MG63 (cell line): ENCODE measurements around the gene SRM. TPM values are rescaled to one million over a fixed set of nuclear protein-coding genes. Genes with fewer than 3 reads are reported as not detected.
"Not testable (repeated sequence)": the region's sequence is repeated elsewhere in the genome, so short reads cannot be mapped to it uniquely, and the experiment has no call there.

Source experiments
- DNase-seq: peaks from one replicate; pipeline ENCODE4 v3.0.0-alpha.2; 2020
- H3K27me3 ChIP-seq: fragments of 250-450 bp; sonication (Bioruptor Pico); 2 replicates; pipeline ENCODE4 v1.5.1; 2020; ENCODE audit warnings: mild to moderate bottlenecking, moderate library complexity
- H3K36me3 ChIP-seq: fragments of 250-450 bp; sonication (Bioruptor Pico); 2 replicates; pipeline ENCODE4 v1.5.1; 2020; ENCODE audit warnings: mild to moderate bottlenecking, moderate library complexity
- H3K4me3 ChIP-seq: fragments of 250-450 bp; sonication (Bioruptor Pico); 2 replicates; pipeline ENCODE4 v1.5.1; 2020; ENCODE audit warnings: mild to moderate bottlenecking, moderate library complexity
- H3K9me3 ChIP-seq: fragments of 250-450 bp; sonication (Bioruptor Pico); 2 replicates; pipeline ENCODE4 v1.5.1; 2020; ENCODE audit warnings: mild to moderate bottlenecking, moderate library complexity
- total RNA-seq: library from RNA; depleted of rRNA; stranded (reverse); fragments of >200 nt; shearing (Covaris generic); gene quantifications from 2 replicates; pipeline ENCODE4 v1.2.3, GENCODE V29; 2014; ENCODE audit warnings: low replicate concordance

Gene SRM
- total RNA-seq, 1 experiment from 2014 or later, result 39.3 TPM

DNA sequence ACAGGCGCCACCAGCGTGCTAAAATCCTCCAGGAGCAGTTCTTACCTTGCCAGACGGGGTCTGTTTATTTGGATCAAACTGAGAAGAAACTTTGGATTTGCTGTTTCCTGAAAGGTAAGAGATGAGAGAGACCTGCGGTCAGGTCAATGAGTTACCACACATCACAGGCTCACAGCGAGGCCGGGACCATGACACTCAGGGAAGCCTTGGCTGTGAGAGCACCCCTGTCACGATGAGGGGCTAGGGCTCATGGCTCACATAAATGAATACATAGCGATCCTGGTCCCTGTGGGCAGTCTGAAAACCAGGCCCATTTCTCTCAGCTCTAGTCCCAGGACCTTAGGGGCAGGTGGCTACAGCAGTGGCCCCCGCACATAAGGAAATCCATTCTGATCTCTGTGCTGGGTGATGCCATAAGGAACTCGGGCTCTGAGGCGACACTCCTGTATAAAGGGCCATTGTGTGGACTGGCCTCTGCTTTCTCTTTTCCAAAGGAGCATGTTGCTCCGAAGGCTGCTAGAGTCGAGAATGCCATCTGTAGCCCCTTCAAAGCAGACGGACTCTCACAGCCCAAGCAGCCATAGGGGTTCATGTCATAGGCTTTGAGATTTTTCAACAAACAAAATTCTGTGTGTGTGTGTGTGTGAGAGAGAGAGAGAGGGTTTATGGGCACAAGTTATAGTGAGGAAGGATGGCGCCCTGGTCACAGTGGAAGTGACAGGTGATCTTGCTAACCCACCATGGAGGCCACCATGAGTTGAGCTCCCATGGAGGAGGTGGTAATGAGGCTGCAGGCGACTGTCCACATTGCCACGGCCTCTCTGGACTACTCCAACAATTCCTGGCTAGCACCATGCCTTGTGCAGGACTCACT is 9.0 kb upstream of the SRM start:
- no peak for DNase-seq
- Histone ChIP-seq H3K4me3 (no peak overlapping the region), H3K27me3 (no peaks in the 10 kb centered on the region), H3K36me3 (peaks cover 72% of the 10 kb centered on the region), H3K9me3 (no peaks in the 10 kb centered on the region)

DNA sequence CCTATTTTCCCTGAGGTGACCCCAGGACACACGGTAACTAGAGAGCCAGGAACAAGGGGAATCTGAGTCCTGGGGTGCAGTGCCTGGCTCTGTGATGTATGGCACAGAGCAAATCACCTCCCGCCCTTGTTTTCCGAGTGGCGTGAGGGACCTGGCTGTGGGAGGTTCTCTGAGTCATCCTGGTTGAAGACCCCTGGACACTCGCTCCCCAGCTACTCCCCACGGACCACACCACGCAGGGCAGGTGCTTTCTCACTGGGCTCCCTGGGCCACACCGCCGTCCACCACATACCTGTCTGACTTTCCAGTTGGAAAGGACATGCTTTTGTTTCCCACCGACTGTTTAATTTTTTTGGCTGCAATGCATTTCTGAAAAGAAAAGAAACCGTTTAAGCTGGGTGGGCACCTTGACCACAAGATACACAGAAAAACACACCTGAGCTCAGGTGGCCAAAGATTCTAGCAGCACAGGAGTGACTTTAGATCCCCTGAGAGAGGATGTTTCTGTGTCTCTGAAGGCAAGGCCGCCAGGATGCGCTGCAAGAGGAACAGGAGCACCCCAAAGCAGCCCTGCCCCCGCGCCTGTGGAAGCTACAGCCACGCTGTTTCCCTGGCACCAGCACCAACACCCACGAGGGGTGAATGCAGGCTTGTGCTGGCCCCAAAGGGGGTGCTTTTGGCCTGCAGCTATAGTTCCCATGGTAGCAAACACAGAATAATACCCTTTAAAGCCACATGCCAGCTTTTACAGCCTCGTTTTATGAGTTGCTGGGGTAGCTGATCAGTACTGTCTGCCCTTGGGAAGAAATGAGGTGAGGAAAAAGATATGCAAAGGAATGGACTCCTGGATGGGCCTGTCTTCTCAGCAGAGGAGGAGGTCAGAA is 8.1 kb upstream of the SRM start:
- peaks cover 73% of the 10 kb centered on the region for H3K36me3 ChIP-seq

DNA sequence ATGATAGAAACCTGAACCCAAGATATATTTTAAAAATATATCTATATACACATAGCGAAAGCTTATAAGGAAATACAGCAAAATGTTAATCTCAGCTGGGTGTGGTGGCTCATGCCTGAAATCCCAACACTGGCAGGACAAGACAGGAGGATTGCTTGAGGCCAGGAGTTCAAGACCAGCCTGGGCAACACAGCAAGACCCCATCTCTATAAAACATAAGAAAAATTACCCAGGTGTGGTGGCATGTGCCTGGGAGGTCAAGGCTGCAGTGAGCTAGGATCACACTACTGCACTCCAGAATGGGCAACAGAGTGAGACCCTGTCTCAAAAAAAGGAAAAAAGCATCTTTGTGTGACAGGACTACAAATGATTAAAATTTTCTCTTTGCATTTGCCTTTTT is 6.0 kb upstream of the SRM start:
- H3K4me3 ChIP-seq, result no peak overlapping the region
- no peaks in the 10 kb centered on the region for H3K9me3 ChIP-seq
- peaks cover 62% of the 10 kb centered on the region for H3K36me3 ChIP-seq
- DNase-seq, result no peak
- no peaks in the 10 kb centered on the region for H3K27me3 ChIP-seq

More for the DNA sequence above, 8.1 kb upstream of the SRM start:
- Histone ChIP-seq H3K27me3 (no peaks in the 10 kb centered on the region), H3K9me3 (no peaks in the 10 kb centered on the region), H3K4me3 (no peak overlapping the region)
- DNase-seq, result no peak

DNA sequence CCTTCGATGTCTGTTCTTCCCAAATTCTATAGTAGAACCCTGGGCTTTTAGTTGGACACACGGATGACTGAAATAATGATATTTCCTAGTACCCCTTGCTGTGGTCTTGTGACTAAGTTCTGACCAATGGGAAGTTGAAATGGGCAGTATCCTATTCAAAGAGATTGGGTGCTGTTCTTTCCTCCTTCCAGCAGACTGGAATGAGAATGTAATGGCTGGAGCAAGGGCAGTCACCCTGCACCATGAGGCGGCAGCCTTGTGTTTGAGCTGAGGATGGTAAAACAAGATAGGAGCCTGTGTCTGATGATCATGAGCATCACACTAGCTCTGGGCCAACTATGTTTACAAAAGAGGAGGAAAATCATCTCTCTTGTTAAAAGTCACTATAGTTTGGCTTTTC is 5.1 kb upstream of the SRM start:
- H3K4me3 ChIP-seq, result no peak overlapping the region
- H3K9me3 ChIP-seq, result no peaks in the 10 kb centered on the region
- no peak for DNase-seq
- H3K27me3 ChIP-seq, result no peaks in the 10 kb centered on the region
- peaks cover 58% of the 10 kb centered on the region for H3K36me3 ChIP-seq

DNA sequence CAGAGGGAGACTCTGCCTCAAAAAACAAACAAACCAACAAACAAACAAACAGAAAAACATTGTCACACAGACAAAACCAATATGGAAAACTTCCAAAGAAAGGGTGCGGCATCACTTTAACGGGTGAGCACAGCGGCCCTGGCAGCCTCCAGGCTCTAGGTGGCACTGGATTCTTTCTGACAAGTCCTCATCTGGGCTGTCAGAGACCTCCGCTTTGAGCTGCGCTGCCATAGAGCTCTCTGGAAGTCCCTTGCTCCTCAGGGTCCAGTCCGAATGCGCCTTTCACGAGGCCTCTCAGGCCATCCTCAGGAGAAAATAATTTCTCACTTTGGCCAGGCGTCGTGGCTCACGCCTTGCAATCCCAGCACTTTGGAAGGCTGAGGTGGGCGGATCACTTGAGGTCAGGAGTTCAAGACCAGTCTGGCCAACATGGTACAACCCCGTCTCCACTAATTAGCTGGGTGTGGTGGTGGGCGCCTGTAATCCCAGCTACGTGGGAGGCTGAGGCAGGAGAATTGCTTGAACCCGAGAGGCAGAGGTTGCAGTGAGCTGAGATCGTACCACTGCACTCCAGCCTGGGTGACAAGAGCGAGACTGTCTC is 4.2 kb upstream of the SRM start:
- not testable (repeated sequence) for DNase-seq, H3K4me3 ChIP-seq, H3K9me3 ChIP-seq, H3K27me3 ChIP-seq
- H3K36me3 ChIP-seq, result peaks cover 54% of the 10 kb centered on the region

DNA sequence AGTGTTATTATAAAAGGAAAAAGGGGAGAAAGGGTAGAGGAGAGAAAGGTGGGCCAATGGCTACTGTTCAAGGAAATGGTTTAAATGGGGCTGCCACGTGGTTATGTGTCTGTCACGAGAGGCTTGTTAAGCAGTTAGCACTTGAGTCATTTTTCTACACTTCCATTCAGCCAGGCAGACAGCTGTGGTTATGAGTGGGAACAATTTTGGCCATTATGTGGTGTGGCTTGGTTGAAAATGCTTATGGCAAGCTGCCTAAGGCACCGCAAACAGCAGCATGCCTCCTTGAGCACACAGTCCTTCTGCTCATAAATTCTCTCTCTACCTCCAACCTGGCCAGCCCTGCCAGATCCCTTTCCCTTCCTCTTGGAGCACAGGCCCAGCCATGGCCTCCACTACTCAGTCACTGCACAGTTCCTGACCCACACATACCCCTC is 3.2 kb upstream of the SRM start:
- H3K36me3 ChIP-seq, result peaks cover 54% of the 10 kb centered on the region
- H3K27me3 ChIP-seq, result no peaks in the 10 kb centered on the region
- H3K4me3 ChIP-seq, result no peak overlapping the region
- H3K9me3 ChIP-seq, result no peaks in the 10 kb centered on the region
- peak; percentile 60 for DNase-seq

DNA sequence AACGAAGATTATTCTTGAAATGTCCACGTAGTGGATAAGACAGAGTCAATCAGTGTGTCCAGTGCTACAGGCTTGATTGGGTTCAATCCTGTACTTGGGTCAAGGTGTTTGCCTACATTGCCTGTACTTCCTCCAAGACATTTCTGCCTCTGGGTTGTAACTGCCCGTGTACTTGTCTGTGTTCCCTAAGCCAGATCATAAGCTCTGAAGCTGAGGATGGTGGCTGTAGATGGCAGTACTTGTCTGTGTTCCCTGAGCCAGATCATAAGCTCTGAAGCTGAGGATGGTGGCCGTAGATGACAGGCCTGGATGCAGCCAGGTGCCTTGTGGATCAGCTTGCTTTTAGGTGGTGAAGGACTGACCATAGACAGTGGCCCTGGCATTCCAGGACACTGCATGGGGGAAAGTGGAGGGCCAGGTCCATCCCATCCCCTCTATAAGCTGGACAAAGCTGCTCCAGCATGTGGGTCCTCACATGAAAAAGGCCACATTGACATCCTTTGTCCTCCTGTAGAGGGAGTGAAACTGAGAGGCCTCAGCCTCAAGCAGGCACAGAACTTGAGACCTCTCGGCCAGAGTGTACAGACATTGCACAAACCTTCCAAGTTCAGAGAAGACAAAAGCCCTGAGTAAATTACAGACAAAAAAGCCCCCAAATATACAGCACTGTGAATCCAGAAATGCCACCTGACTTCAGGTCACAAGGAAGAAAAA is 2.0 kb upstream of the SRM start:
- no peak for DNase-seq
- no peaks in the 10 kb centered on the region for H3K27me3 ChIP-seq
- H3K4me3 ChIP-seq, result no peak overlapping the region
- H3K36me3 ChIP-seq, result peaks cover 54% of the 10 kb centered on the region
- H3K9me3 ChIP-seq, result no peaks in the 10 kb centered on the region

DNA sequence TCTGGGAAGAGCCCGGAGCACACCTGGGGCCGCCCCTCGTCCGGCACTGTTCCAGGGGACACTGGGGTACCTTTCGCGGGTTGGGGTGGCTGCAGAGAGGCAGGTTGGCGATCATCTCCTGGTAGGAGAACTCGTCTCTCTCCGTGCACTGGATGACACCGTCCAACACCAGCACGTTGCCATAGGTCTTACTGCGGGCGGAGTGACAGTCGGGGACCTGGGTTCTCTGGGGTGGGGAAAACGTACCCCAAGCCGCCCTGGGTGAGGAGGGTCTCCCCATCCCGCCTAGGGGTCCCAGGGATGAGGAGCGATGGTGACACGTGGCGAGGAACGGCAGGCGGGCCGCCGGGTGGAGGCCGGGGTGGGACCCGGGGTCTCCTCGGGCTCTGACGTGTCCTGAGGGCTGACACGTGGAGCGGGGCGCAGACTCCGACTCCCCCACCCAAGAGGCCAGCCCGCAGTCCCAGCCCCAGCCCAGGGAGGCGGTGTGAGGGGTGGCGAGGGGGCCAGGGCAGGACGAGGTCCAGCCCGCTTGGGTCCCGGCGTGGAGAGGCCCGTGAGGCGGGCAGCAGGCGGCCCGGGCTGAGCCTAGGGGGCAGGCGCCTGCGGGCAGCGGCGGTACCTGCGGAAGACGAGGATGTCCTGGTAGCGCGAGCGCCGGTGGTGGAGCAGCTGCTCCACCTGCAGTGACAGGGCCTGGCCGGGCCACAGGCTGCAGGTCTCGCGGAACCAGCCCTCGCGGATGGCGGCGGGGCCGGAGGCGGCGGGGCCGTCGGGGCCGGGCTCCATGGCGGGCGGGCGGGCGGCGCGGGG is 457 bp downstream of the SRM start:
- Histone ChIP-seq H3K36me3 (peaks cover 46% of the 10 kb centered on the region), H3K9me3 (no peaks in the 10 kb centered on the region), H3K27me3 (no peaks in the 10 kb centered on the region), H3K4me3 (peak overlapping the region; percentile 94)
- DNase-seq, result peak; percentile 39

DNA sequence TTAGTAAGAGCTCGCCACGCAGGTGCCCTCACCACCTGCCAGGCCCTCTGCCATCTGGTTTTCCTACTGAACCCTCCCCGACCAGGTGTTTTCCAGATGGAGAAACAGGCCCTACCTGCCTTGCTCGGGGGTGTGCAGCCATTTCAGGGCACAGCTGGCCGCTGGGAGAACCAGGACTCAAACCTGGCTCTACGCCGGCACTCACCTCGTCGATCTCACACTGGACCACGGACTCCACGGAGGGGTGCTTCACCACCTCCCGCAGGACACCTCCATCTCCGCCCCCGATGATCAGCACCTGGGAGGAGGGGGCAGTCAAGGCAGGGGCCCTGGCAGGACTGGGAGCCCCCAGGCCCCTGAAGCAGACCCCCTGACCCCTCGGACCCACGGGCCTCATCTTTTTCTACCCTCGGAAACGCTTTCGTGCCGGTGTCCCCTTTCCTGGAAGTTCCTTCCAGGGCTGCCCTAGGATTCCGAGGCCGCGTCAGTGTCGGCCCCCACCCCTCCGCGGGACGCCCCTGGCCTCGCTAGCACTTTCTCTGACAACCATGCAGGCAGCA is 1.1 kb downstream of the SRM start:
- H3K27me3 ChIP-seq, result no peaks in the 10 kb centered on the region
- no peak for DNase-seq
- H3K36me3 ChIP-seq, result peaks cover 41% of the 10 kb centered on the region
- H3K4me3 ChIP-seq, result peak overlapping the region; percentile 94
- H3K9me3 ChIP-seq, result no peaks in the 10 kb centered on the region

DNA sequence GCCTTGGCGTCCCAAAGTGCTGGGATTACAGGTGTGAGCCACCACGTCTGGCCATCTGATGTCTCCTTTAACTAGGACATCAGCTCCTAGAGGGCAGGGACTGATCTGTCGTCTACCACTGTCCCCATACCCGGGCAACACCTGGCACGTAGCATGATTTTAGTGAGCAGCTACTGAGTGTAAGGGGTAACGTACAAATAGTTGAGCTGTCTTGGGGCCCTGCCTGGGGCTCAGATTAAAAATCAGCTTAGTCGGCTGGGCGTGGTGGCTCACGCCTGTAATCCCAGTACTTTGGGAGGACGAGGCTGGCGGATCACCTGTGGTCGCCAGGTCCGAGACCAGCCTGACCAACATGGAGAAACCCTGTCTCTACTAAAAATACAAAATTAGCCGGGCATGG is 1.8 kb downstream of the SRM start:
- H3K9me3 ChIP-seq, result no peaks in the 10 kb centered on the region
- H3K4me3 ChIP-seq, result peak overlapping the region; percentile 94
- H3K27me3 ChIP-seq, result no peaks in the 10 kb centered on the region
- DNase-seq, result no peak
- H3K36me3 ChIP-seq, result peaks cover 36% of the 10 kb centered on the region

DNA sequence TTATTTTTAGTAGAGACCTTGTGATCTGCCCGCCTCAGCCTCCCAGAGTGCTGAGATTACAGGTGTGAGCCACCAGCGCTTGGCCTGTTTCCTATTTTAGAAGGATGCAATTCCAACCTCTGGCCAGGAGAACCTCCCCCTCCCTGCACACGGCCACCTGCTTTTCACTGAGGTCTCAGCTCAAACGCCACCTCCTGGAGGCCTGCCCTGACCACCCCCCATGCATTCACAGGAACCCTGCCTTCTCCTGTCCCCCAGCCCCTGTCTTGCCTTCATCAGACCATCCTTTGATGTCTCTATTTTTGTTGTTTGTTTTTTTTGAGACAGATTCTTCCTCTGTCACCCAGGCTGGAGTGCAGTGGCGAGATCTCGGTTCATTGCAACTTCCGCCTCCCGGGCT is 2.3 kb downstream of the SRM start:
- Histone ChIP-seq H3K4me3 (no peak overlapping the region), H3K27me3 (no peaks in the 10 kb centered on the region), H3K9me3 (no peaks in the 10 kb centered on the region), H3K36me3 (peaks cover 36% of the 10 kb centered on the region)
- DNase-seq, result no peak

DNA sequence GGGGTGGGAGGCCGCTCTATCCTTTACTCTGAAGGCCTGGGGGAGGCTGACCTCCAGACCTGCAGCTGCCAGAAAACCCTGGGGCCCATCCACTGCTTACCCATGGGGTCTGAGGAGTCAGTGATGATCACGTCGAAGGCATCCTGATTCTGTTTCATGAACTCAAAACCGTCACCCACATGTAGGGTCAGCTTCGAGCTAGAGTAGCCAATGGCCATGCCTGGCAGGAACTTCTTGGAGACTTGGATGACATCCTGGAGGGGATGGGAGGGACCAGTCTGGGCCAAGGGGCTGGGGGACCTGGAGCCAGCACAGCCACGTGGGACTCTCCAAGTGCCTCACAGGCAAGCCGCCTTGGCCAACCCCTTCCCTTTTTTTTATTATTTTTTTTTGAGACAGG is 3.3 kb downstream of the SRM start:
- no peak for DNase-seq
- Histone ChIP-seq H3K27me3 (no peaks in the 10 kb centered on the region), H3K36me3 (peaks cover 34% of the 10 kb centered on the region), H3K4me3 (no peak overlapping the region), H3K9me3 (no peaks in the 10 kb centered on the region)

DNA sequence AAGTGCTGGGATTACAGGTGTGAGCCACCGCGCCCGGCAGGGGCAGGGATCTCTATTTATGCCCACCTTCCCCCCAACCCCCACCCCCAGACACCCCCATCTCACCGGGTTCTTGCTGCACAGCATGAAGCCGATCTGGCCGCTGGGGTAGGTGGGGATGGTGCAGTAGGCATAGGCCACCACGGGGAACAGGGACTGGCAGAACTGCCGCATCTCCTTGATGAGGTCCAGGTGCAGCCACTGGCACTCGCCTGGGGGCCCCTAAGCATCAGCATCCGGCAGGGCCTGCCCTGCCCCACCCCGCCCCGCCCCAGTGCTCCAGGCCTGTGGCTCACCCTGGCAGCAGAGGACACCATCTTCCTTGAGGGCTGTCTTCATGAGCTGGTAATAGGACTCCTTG is 4.1 kb downstream of the SRM start:
- H3K4me3 ChIP-seq, result no peak overlapping the region
- no peaks in the 10 kb centered on the region for H3K9me3 ChIP-seq
- no peak for DNase-seq
- peaks cover 34% of the 10 kb centered on the region for H3K36me3 ChIP-seq
- H3K27me3 ChIP-seq, result no peaks in the 10 kb centered on the region

DNA sequence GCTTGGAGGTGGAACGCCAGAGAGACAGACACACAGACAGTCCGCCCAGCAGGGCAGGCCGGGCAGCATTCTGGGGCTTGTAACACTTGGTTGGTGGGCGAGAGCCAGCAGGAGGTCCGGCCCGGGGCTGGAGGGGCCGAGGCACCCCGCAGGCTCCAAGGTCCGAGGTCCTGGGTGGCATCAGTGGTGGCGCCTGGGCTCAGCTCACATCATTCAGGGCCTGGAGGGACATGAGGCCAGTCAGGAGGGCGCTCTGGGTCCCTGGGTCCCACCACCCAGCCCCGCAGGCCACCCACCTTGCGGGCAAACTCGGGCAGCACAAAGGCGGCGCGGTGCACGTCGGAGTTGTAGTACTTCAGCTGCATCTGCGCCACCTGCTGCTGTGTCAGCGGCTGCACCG is 5.2 kb downstream of the SRM start:
- Histone ChIP-seq H3K9me3 (no peaks in the 10 kb centered on the region), H3K4me3 (no peak overlapping the region), H3K27me3 (no peaks in the 10 kb centered on the region), H3K36me3 (peaks cover 34% of the 10 kb centered on the region)
- no peak for DNase-seq

DNA sequence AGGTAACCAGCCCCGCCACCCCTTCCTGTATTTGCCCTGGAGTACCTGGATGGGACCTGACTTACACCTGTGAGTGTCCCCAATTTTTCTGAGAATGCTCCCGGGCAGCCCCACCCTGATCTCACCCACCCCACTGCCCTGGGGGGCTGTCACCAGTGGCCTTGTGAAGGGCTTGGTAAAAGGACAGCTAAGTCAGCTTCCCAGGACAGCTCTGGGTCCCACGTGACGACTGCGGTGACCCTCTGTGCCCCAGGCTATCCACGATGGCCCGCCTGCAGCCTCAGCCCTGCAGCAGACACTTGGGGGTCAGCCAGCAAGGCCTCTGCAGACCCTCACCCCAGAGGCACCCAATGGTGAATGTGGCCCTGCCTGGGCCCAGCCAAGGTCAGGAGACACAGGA is 5.6 kb downstream of the SRM start:
- no peak for DNase-seq
- H3K36me3 ChIP-seq, result peaks cover 33% of the 10 kb centered on the region
- H3K27me3 ChIP-seq, result no peaks in the 10 kb centered on the region
- no peak overlapping the region for H3K4me3 ChIP-seq
- no peaks in the 10 kb centered on the region for H3K9me3 ChIP-seq

DNA sequence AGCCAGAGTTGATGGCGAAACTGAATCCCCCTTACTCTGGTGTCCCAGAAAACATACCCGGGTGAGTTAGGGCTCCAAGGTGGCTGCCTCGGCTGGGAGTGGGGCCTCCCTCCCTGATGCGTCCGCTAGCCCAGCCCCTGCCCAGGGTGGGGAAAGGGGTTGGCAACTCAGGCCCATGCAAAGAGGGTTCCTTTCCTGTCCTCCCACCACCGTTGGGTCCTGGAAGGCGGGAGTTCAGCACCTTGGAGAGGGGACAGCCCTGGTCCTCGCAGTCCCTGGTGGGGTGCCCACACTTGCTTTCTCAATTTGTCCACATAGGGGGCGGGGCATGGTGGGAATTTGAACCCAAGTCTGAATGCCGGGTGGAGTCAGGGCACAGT is 6.1 kb downstream of the SRM start:
- no peaks in the 10 kb centered on the region for H3K27me3 ChIP-seq
- H3K4me3 ChIP-seq, result no peak overlapping the region
- H3K9me3 ChIP-seq, result no peaks in the 10 kb centered on the region
- no peak for DNase-seq
- H3K36me3 ChIP-seq, result peaks cover 29% of the 10 kb centered on the region
